Measurements from ENCODE around the gene RCC1.

Gene RCC1

DNA sequence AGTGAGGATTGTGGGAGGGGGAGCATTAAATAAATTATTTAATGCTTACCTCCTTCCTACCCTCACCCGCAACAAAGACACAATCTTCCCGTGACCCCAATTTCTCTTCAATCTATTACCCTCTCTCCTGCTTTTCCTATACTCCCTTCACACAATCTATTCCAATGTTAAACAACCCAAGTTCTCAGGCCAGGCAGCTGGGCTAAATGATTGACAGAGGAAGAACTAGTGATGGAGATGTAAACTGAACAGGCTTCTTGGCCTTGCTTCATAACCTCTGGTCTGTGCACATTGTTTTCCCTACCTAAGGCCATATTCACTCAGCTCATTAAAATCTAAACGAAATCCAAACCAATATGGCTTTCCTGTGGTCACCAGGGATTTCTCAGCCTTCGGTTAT is 3.9 kb upstream of the RCC1 start:
- Histone ChIP-seq H3K9ac (ENCODE audit: low read length) (no peak overlapping the region), H3K36me3 (replicated peaks; ENCODE audit: low read depth, low read length) (peaks cover 7% of the 10 kb centered on the region), H3K27me3 (ENCODE audit: low read depth, low read length) (no peaks in the 10 kb centered on the region), H3K4me1 (ENCODE audit: low read length) (no peaks in the 10 kb centered on the region), H2AFZ (ENCODE audit: low read depth, low read length) (no peak overlapping the region), H3K27ac (ENCODE audit: low read length) (no peak overlapping the region), H3K4me2 (ENCODE audit: low read length) (no peak overlapping the region), H4K20me1 (ENCODE audit: insufficient read depth, low read length) (no peaks in the 10 kb centered on the region), H3K79me2 (ENCODE audit: low read length) (peaks cover 17% of the 10 kb centered on the region), H3K4me3 (ENCODE audit: low read length) (no peak overlapping the region), H3K9me3 (ENCODE audit: insufficient read depth, low read length) (no peaks in the 10 kb centered on the region)
- TF ChIP-seq EZH2phosphoT487 (IDR thresholded peaks at IDR 0.05; ENCODE audit: low read depth): no peak
- TF ChIP-seq, protein P1, sequence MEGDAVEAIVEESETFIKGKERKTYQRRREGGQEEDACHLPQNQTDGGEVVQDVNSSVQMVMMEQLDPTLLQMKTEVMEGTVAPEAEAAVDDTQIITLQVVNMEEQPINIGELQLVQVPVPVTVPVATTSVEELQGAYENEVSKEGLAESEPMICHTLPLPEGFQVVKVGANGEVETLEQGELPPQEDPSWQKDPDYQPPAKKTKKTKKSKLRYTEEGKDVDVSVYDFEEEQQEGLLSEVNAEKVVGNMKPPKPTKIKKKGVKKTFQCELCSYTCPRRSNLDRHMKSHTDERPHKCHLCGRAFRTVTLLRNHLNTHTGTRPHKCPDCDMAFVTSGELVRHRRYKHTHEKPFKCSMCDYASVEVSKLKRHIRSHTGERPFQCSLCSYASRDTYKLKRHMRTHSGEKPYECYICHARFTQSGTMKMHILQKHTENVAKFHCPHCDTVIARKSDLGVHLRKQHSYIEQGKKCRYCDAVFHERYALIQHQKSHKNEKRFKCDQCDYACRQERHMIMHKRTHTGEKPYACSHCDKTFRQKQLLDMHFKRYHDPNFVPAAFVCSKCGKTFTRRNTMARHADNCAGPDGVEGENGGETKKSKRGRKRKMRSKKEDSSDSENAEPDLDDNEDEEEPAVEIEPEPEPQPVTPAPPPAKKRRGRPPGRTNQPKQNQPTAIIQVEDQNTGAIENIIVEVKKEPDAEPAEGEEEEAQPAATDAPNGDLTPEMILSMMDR (IDR thresholded peaks at IDR 0.05; ENCODE audit: low read depth, low read length): no peak

DNA sequence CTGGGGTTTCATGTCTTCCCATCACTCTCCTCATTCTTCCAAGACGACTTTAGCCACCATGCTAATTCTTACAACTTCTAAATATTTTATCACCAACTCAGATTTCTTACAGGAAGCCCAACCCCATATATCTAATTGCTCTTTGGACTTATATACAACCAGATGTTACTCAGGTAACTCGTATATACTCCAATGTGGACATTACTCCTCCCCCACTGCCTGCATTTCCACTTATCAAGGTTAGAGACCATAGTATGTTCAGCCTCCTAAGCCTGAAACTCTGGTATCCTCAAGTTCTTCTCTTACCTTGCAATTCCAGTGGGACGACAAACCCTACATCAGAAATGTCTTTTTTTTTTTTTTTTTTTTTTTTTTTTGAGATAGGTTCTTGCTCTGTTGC is 2.7 kb upstream of the RCC1 start:
- peaks cover 5% of the 10 kb centered on the region for H3K4me1 ChIP-seq (ENCODE audit: low read length)
- H3K9ac ChIP-seq (ENCODE audit: low read length): no peak overlapping the region
- no peaks in the 10 kb centered on the region for H3K27me3 ChIP-seq (ENCODE audit: low read depth, low read length)
- H3K36me3 ChIP-seq (replicated peaks; ENCODE audit: low read depth, low read length): peaks cover 19% of the 10 kb centered on the region
- no peak for TF ChIP-seq EZH2phosphoT487 (IDR thresholded peaks at IDR 0.05; ENCODE audit: low read depth)
- TF ChIP-seq, protein P1 (IDR thresholded peaks at IDR 0.05; ENCODE audit: low read depth, low read length): no peak
- H3K9me3 ChIP-seq (ENCODE audit: insufficient read depth, low read length): no peaks in the 10 kb centered on the region
- H4K20me1 ChIP-seq (ENCODE audit: insufficient read depth, low read length): no peaks in the 10 kb centered on the region
- no peak overlapping the region for H3K4me2 ChIP-seq (ENCODE audit: low read length)
- H3K4me3 ChIP-seq (ENCODE audit: low read length): no peak overlapping the region
- H2AFZ ChIP-seq (ENCODE audit: low read depth, low read length): no peak overlapping the region
- no peak overlapping the region for H3K27ac ChIP-seq (ENCODE audit: low read length)
- peaks cover 29% of the 10 kb centered on the region for H3K79me2 ChIP-seq (ENCODE audit: low read length)

DNA sequence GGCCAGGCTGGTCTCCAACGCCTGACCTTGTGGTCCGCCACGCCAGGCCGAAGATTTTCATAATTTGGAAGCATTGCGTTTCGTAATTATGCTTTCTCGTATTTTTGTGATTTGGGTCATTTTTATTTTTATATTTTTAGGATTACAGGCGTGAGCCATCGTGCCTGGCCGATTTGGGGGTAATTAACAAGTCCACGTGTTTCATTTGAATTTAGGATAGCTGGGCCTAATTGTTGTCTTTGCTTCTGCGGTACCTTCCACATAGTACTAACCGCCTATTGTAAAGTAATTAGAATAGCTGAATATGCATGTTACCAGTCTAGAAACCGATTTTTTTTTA is 1.0 kb downstream of the RCC1 start:
- Histone ChIP-seq H3K9me3 (ENCODE audit: insufficient read depth, low read length) (no peaks in the 10 kb centered on the region), H3K79me2 (ENCODE audit: low read length) (peaks cover 54% of the 10 kb centered on the region)
- TF ChIP-seq, protein P1 (IDR thresholded peaks at IDR 0.05; ENCODE audit: low read depth, low read length): no peak
- no peak for TF ChIP-seq EZH2phosphoT487 (IDR thresholded peaks at IDR 0.05; ENCODE audit: low read depth)

GRCh38 chr1:28507247-28507645 is 1.4 kb downstream of the RCC1 start:
- no peaks in the 10 kb centered on the region for H3K27me3 ChIP-seq (ENCODE audit: low read depth, low read length)
- H3K4me1 ChIP-seq (ENCODE audit: low read length): peaks cover 35% of the 10 kb centered on the region
- H3K4me3 ChIP-seq (ENCODE audit: low read length): peak overlapping the region; percentile 89
- H3K4me2 ChIP-seq (ENCODE audit: low read length): peak overlapping the region; percentile 97
- H4K20me1 ChIP-seq (ENCODE audit: insufficient read depth, low read length): peaks cover 26% of the 10 kb centered on the region
- TF ChIP-seq, protein P1 (IDR thresholded peaks at IDR 0.05; ENCODE audit: low read depth, low read length): no peak
- no peak for TF ChIP-seq EZH2phosphoT487 (IDR thresholded peaks at IDR 0.05; ENCODE audit: low read depth)
- peaks cover 54% of the 10 kb centered on the region for H3K79me2 ChIP-seq (ENCODE audit: low read length)
- peaks cover 54% of the 10 kb centered on the region for H3K36me3 ChIP-seq (replicated peaks; ENCODE audit: low read depth, low read length)
- H3K27ac ChIP-seq (ENCODE audit: low read length): peak overlapping the region; percentile 86
- peak overlapping the region; percentile 96 for H3K9ac ChIP-seq (ENCODE audit: low read length)
- H3K9me3 ChIP-seq (ENCODE audit: insufficient read depth, low read length): no peaks in the 10 kb centered on the region
- H2AFZ ChIP-seq (ENCODE audit: low read depth, low read length): no peak overlapping the region

More for the DNA sequence above, 1.0 kb downstream of the RCC1 start:
- Histone ChIP-seq H3K4me2 (ENCODE audit: low read length) (peak overlapping the region; percentile 97), H3K27ac (ENCODE audit: low read length) (peak overlapping the region; percentile 86), H4K20me1 (ENCODE audit: insufficient read depth, low read length) (peaks cover 26% of the 10 kb centered on the region), H2AFZ (ENCODE audit: low read depth, low read length) (no peak overlapping the region), H3K9ac (ENCODE audit: low read length) (peak overlapping the region; percentile 96), H3K36me3 (replicated peaks; ENCODE audit: low read depth, low read length) (peaks cover 51% of the 10 kb centered on the region), H3K4me1 (ENCODE audit: low read length) (peaks cover 35% of the 10 kb centered on the region), H3K27me3 (ENCODE audit: low read depth, low read length) (no peaks in the 10 kb centered on the region), H3K4me3 (ENCODE audit: low read length) (peak overlapping the region; percentile 89)
